ENCODE measurements around the gene MTPN. TPM values are rescaled to one million over a fixed set of nuclear protein-coding genes. Genes with fewer than 3 reads are reported as not detected.
A peak's percentile ranks its signal among the peaks of the same experiment; 100 is the strongest.

Gene MTPN
- total RNA-seq, 1 donor from 2014 or later = 114 TPM

- Mint-ChIP-seq H3K4me1 (peaks cover 84% of the 10 kb centered on the region), H3K9me3 (no peaks in the 10 kb centered on the region), H3K27ac (peak overlapping the region; percentile 57), H3K36me3 (peaks cover 5% of the 10 kb centered on the region), H3K4me3 (no peak overlapping the region), H3K27me3 (ENCODE audit: low read depth) (no peaks in the 10 kb centered on the region)
- DNase-seq (ENCODE audit: low spot score in 2 of 2, unreplicated experiment in 2 of 2) = no peak
- no peak for TF ChIP-seq CTCF (IDR thresholded peaks at IDR 0.05; ENCODE audit: unreplicated experiment)
Observed at GRCh38 chr7:135932131-135932530, 45.0 kb downstream of the MTPN start.

- no peak for DNase-seq (ENCODE audit: low spot score in 2 of 2, unreplicated experiment in 2 of 2)
- H3K4me1 Mint-ChIP-seq = peaks cover 79% of the 10 kb centered on the region
- no peak overlapping the region for H3K4me3 Mint-ChIP-seq
- peaks cover 5% of the 10 kb centered on the region for H3K36me3 Mint-ChIP-seq
- no peak for TF ChIP-seq CTCF (IDR thresholded peaks at IDR 0.05; ENCODE audit: unreplicated experiment)
- peak overlapping the region; percentile 93 for H3K27ac Mint-ChIP-seq
- no peaks in the 10 kb centered on the region for H3K27me3 Mint-ChIP-seq (ENCODE audit: low read depth)
- no peaks in the 10 kb centered on the region for H3K9me3 Mint-ChIP-seq
Observed at GRCh38 chr7:135930565-135931461, 46.3 kb downstream of the MTPN start.

GRCh38 chr7:135929722-135930141 is 47.4 kb downstream of the MTPN start:
- no peaks in the 10 kb centered on the region for H3K9me3 Mint-ChIP-seq
- no peak for DNase-seq (ENCODE audit: low spot score in 2 of 2, unreplicated experiment in 2 of 2)
- peaks cover 2% of the 10 kb centered on the region for H3K36me3 Mint-ChIP-seq
- peak overlapping the region; percentile 93 for H3K27ac Mint-ChIP-seq
- H3K4me3 Mint-ChIP-seq = no peak overlapping the region
- peaks cover 77% of the 10 kb centered on the region for H3K4me1 Mint-ChIP-seq
- H3K27me3 Mint-ChIP-seq (ENCODE audit: low read depth) = no peaks in the 10 kb centered on the region
- no peak for TF ChIP-seq CTCF (IDR thresholded peaks at IDR 0.05; ENCODE audit: unreplicated experiment)

- no peaks in the 10 kb centered on the region for H3K9me3 Mint-ChIP-seq
- no peak for DNase-seq (ENCODE audit: low spot score in 2 of 2, unreplicated experiment in 2 of 2)
- H3K4me3 Mint-ChIP-seq = no peak overlapping the region
- no peaks in the 10 kb centered on the region for H3K27me3 Mint-ChIP-seq (ENCODE audit: low read depth)
- no peak for TF ChIP-seq CTCF (IDR thresholded peaks at IDR 0.05; ENCODE audit: unreplicated experiment)
- peak overlapping the region; percentile 93 for H3K27ac Mint-ChIP-seq
- peaks cover 2% of the 10 kb centered on the region for H3K36me3 Mint-ChIP-seq
- H3K4me1 Mint-ChIP-seq = peaks cover 72% of the 10 kb centered on the region
Observed at GRCh38 chr7:135929249-135929648, 47.9 kb downstream of the MTPN start.

- Mint-ChIP-seq H3K27me3 (ENCODE audit: low read depth) (no peaks in the 10 kb centered on the region), H3K4me1 (peaks cover 61% of the 10 kb centered on the region), H3K4me3 (no peak overlapping the region), H3K9me3 (no peaks in the 10 kb centered on the region), H3K36me3 (no peaks in the 10 kb centered on the region), H3K27ac (no peak overlapping the region)
- TF ChIP-seq CTCF (IDR thresholded peaks at IDR 0.05; ENCODE audit: unreplicated experiment) = no peak
- no peak for DNase-seq (ENCODE audit: low spot score in 2 of 2, unreplicated experiment in 2 of 2)
Observed at GRCh38 chr7:135928136-135928535, 49.0 kb downstream of the MTPN start.

Measured in mesothelial cell of epicardium (in vitro differentiated cells).